Fibroblast of skin of back (primary cell): Measurements from ENCODE around the gene NKX2-3.
A peak's percentile ranks its signal among the peaks of the same experiment; 100 is the strongest.

Experiments used
- DNase-seq: peaks from one replicate; pipeline ENCODE4 v3.0.0-alpha.2; 2013

NKX2-3 gene

DNA sequence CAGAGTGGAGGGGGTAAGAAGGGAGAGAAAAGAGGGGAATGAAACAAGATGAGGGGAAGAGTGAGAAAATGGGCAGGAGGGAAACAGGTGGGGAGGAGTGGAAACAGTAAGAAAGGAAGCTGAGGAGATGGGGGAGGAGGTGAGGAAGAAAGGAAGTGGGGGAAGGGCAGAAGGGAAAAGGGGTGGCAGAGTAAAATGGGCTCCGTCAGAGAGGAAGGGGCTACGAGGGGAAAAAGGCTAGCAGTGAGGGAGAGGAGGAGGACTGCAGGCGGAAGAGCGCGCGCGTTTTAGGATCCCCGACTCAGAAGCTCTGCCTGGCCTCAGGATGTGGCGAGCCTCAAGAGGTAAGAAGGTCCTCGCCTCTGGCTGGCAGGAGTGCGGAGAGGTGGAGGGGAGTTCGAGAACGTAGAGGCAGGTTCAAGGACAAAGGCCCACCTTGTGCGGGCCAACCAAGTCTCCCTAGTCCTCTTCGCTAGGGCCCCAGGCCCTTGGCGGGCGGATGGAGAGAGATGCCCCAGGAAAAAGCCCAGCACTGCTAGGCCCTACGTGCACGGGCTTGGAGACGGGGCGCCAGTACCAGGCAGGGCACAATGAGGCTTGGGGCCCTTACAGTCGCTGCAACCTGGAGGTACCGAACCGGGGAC, 5.8 kb upstream of the NKX2-3 start:
- DNase-seq: no peak

- no peak for DNase-seq
These were observed 4.9 kb upstream of the NKX2-3 start for GRCh38 chr10:99527526-99528493.

GRCh38 chr10:99528494-99529441, 4.0 kb upstream of the NKX2-3 start:
- no peak for DNase-seq

GRCh38 chr10:99529591-99530107, 3.1 kb upstream of the NKX2-3 start:
- DNase-seq: no peak

GRCh38 chr10:99530108-99531025, 2.4 kb upstream of the NKX2-3 start:
- no peak for DNase-seq

DNA sequence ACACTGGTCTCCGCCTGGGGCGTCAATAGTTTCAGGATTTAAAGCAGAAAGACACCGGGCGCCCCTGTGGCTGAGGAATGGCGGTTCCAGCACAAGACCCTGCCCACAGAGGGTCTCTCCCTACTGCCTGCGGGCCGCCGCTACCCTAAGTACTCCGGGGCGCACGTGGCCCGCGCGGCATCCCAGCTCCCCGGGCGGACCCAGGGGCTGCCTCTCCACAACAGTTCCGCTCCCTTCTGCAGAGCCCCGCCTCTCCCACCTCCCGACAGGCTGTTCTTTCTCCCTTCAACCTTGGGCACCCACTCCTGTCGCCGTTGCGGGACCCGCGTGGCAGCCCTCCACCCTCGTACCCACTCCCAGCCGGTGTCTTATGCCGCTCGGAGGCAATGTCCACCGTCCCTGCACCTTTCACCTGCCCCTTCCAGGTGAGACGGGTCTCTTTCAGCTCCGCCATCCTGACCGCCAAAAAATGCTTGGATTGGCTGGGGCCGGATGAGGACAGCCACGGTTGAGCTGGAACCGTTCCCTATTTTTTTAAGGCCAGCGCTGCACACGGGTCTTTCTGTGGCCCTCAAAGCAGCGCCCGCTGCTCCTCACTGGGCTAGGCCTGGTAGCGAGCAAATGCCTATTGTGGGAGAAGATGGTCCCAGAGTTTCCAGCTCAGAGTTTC, 1.6 kb upstream of the NKX2-3 start:
- DNase-seq: no peak

GRCh38 chr10:99531696-99532593, 797 bp upstream of the NKX2-3 start:
- no peak for DNase-seq

DNA sequence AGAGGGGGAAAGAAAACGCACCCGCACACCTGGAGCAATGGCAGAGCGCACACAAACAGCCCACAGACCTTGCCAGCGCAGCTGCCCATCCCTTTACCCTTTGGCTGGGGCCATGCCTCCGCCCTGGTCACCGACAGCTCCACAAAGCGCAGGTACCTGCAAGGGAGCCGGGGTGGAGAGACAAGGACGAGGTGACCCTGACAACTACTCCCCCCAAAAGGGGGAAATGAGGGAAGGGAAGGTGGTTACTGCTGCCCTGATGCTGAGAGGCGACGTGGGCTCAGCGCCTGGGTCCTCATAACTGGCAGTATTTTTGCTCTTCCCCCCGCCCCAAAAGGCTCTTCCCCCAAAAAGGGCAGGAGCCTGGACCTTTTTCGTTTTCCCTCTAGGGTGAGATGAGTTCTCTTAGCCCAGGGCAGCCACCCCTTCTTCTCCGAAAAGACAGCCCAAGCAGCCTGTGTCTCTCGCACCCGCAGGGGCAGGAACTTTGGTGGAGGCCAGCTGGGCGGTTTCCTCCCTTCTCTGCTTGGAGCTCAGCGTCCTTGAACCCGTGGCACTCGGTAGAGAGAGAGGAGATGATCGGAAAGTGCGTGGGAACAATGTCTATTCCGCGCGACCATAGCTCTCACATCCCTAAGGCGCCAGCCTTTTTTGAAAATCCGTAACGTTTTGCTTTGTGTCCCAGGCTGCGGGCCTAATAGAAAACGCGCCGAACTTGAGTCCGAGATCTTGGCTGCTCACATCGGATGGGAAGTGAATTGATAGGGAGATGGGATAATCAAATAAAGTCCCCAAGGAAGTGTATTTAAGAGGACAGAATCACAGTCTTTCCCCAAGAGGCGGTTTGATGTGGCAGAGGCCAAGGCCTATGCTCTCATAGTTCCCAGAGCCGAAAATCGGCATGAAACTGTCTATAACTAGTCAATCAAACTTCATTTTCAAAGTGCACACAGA, 1.0 kb downstream of the NKX2-3 start:
- no peak for DNase-seq

DNA sequence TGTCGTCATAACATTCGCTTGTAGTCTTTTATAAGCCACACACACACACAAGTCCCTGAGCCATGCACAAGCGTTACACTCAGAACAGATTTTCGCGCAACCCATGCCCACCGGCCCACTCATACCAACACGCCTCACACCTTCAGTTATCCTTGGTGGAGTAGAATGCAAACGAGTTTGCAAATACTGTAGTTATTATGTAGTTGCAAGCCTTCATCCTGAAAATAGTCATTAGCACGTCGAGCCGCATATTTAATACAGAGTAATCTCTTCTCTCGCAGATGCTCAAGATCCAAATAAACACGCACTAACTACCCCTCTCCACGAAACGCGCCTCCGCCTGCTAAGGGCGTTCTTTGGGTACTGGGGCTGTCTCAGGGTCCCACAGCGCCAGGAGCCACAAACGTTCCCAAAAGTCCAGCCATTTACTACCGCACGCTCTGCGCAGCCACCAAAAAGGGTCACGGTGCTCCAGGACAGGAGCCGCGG, 1.8 kb downstream of the NKX2-3 start:
- DNase-seq: no peak

DNA sequence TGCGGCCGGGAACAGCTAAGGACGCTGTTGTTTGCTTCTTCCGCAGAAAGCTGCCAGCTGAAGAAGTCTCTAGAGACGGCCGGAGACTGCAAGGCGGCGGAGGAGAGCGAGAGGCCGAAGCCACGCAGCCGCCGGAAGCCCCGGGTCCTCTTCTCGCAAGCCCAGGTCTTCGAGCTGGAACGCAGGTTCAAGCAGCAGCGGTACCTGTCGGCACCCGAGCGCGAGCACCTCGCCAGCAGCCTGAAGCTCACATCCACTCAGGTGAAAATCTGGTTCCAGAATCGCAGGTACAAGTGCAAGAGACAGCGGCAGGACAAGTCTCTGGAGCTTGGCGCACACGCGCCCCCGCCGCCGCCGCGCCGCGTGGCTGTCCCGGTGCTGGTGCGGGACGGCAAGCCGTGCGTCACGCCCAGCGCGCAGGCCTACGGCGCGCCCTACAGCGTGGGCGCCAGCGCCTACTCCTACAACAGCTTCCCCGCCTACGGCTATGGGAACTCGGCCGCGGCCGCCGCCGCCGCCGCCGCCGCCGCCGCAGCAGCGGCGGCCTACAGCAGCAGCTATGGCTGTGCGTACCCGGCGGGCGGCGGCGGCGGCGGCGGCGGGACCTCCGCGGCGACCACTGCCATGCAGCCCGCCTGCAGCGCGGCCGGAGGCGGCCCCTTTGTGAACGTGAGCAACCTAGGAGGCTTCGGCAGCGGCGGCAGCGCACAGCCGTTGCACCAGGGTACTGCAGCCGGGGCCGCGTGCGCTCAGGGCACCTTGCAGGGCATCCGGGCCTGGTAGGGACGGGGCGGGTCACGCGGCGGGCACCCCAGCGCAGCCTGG, 2.4 kb downstream of the NKX2-3 start:
- DNase-seq: peak; percentile 28

GRCh38 chr10:99535764-99536337, 3.1 kb downstream of the NKX2-3 start:
- no peak for DNase-seq

GRCh38 chr10:99536338-99537085, 3.8 kb downstream of the NKX2-3 start:
- DNase-seq: no peak

- DNase-seq: no peak
These were observed 4.6 kb downstream of the NKX2-3 start for GRCh38 chr10:99537086-99537988.

GRCh38 chr10:99537989-99538917, 5.5 kb downstream of the NKX2-3 start:
- DNase-seq: no peak
